VCaP (cell line): Measurements from ENCODE around the gene WDR5B.

ENCODE experiments used
- H3K27ac ChIP-seq: fragments of 450-650 bp; 2 replicates; pipeline ENCODE4 v1.5.1; 2017
- TF ChIP-seq, protein P1 (sequence below): fragments of 450-650 bp; conservative IDR thresholded peaks from 2 replicates; pipeline ENCODE4 v1.5.1; 2017; ENCODE audit warnings: mild to moderate bottlenecking, moderate library complexity

WDR5B gene

DNA sequence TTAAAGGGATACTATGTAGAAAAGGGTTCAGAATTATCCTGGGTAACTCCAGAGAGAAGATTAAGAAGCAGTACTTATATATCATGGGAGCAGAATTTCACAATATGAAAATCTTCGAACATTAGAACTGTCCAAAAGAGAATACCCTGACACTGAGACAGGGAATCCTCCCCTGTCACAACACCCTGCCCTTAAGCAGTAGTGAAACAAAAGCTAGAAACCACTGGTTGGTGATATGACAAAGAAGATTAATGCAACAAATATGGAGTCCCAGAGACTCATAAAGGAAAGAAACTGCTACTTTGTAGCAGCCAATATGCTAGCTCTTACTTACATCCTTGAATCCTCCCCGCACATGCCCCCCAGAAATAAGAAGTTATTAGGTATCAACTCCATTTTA lies 51.4 kb downstream of the WDR5B start:
- TF ChIP-seq, protein P1, sequence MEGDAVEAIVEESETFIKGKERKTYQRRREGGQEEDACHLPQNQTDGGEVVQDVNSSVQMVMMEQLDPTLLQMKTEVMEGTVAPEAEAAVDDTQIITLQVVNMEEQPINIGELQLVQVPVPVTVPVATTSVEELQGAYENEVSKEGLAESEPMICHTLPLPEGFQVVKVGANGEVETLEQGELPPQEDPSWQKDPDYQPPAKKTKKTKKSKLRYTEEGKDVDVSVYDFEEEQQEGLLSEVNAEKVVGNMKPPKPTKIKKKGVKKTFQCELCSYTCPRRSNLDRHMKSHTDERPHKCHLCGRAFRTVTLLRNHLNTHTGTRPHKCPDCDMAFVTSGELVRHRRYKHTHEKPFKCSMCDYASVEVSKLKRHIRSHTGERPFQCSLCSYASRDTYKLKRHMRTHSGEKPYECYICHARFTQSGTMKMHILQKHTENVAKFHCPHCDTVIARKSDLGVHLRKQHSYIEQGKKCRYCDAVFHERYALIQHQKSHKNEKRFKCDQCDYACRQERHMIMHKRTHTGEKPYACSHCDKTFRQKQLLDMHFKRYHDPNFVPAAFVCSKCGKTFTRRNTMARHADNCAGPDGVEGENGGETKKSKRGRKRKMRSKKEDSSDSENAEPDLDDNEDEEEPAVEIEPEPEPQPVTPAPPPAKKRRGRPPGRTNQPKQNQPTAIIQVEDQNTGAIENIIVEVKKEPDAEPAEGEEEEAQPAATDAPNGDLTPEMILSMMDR, result no peak
- H3K27ac ChIP-seq, result no peak overlapping the region
